ENCODE measurements around the gene CYYR1.

CYYR1 gene

DNA sequence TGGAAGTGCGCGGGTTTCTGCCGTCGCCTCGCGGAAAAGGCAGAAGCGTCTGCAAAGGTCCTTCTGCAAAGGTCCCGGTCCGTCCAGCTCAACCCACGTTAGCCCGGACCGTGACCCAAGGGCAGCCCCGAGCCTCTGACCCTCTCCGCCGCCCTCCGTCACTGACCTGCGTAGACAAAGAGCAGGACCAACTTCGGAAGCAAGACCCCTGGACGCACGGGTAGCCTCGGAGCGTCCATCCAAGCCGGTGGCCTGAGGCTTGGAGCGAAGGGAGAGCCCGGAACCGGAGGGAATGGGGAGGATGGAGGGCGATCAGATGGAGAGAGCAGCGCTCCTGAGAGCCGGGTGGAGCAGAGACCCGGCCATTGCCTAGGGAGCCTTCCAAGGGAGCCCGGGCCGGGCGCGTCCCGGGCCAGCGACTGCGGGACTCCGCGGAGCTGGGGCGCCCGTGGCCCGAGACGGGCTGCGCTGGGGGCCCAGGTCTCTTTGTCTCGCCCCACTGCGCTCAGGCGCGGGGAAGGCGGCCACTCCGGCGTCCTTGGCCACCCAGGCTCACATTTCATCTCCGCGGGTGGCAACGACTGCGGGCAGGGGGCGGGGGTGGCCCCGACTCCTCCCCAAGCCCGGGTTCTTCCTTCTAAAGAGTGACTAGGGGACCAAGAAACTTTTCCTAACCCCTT is at the start of gene CYYR1:
Gene CYYR1 (minus strand): TSS at position 585 of the 680 bp plus-strand sequence. CDS start 346 bp downstream, at position 239.
- peak; percentile 42 to 74 for DNase-seq

DNA sequence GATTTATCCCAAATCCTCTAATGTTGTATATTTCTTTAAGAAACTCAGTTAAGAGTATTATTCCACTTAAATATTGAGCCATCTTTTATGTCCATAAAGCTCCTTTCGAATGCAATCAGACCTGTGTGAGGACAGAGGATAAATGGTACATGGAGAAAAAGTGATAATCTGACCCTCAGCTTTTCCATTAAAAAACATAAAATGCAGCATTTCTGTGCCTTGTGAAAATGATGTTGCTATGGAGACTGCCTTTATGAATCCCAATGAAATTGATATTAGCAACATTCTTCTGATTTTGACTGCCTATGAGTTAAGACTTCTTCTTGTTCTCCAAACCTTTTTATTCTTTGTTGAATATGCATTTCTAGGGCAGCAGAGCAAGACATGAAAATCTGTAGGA is 44.1 kb upstream of the CYYR1 start:
- DNase-seq, result no peak

DNA sequence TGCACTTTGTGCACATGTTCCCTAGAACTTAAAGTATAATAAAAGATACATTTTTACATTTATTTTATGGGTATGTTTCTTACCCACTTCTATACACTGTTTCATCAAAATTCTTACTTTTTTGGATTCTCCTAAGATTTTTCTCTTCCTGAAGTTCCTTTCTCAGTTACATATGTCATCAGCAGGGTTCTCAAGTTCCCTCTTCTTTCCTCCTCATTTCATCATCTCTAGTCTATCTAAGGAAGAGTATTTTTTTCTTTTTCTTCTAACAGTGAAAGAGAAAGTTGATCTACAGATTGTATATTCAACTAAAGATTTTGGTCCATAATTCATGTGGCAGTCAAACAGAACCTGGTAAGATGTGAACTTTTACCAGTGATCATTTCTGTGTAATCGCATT is 41.2 kb upstream of the CYYR1 start:
- no peak for DNase-seq

DNA sequence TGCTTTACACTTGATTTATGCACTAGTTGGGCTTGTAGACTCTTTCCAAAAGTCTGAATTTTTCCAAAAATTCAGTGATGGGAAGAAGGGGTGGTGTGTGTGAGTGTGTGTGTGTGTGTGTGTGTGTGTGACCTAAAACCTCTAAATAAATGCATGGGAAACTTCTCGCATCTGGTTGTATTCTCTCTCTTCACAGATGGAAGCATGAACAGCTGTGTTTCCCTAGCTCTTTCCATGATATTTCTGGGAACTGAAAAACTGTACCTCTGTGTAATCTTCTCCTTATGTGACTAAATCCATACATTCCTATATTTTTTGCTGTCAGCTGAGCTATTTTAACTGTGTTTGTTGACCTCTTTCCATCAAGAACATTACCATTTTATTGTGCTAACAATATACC is 26.2 kb upstream of the CYYR1 start:
- no peak for DNase-seq

DNA sequence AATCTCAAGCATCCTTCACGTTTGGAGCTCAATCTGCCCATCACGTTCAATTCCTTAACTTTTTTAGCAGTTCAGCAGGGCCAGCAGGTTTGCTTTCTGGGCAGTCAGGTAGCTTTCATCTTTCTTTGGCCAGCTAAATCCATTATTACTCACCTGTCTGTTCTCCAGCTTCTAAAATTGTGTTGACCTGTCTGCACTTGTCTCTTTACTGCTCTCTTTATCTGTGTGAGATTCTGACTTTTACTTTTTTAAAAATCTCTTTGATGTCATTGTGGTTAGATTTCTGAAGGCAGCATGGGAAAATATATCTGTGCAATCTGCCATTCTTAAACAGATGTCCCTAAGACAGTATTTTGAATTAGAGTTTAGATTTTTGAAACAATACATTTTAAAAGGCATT is 24.9 kb upstream of the CYYR1 start:
- no peak for DNase-seq

DNA sequence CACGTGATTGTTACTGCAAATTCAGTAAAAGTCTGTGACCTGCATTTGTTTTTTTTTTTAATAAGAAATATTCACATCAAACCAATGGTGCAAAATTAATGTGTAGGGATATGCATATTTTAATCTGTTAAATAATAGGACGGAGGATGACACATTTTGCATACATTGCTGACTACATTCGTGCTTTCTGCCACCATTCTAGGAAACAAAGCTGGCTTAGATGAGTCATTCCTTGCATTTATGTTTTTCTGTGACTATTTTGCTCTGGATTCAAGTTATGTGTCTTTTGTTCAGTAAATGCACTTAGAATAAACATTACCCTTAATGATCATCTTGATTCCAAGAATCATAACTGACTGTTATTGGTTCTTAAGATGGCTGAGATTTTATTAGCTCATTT is 23.9 kb upstream of the CYYR1 start:
- no peak for DNase-seq

DNA sequence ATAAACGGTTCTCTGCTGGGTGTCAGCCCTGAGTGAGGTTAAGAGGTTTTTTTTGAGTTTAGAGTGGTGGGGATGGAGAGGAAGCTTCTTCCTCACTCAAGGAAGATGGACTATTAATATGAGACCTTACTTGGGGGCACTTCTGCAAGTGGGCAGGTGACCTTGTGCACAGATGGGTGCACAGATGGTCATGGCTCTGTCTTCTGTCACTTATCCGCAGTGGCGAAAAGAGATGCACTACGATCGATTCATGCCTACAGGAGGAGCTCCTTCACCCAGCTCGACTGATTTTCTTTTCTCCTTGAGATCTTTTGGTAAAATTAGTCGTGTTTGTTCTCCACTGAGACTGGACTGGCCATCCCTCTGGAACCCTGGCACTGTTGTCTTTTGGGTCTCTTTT is 22.9 kb upstream of the CYYR1 start:
- DNase-seq, result no peak

DNA sequence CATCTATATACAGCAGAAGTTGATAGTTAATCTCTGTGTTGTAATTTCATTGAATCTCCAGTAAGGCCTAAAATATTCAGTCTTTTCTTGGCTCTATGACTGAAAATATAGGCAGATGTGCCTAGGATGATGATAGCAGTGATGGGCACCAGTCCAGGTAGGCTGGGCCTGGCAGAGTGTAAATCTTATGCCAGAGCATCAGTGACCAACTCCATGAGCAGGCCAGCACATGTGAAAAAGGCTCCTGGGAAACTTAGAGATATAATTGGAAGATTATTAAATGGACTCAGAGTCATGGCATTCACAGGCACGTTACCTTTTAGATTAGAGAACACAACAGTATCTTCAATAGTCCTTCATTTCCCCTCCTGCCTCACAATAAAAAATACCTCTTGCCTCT is 20.7 kb upstream of the CYYR1 start:
- peak in 1 of 2 experiments; percentile 40 for DNase-seq

DNA sequence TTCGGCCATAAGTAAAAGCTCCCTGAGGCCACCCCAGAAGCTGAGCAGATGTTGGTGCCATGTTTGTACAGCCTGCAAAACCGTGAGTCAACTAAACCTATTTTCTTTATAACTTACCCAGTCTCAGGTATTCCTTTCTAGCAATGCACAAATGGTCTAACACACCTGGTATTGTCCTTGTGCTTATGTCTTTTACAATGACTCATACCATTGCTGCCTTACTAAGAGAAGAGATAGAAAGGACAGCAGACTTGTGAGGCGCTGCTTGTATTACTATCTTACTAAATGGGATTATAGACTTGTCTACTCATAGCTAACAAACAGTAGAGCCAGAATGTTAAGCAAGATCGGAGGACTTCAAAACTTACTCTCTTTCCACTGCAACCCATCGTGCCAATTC is 18.5 kb upstream of the CYYR1 start:
- no peak for DNase-seq

DNA sequence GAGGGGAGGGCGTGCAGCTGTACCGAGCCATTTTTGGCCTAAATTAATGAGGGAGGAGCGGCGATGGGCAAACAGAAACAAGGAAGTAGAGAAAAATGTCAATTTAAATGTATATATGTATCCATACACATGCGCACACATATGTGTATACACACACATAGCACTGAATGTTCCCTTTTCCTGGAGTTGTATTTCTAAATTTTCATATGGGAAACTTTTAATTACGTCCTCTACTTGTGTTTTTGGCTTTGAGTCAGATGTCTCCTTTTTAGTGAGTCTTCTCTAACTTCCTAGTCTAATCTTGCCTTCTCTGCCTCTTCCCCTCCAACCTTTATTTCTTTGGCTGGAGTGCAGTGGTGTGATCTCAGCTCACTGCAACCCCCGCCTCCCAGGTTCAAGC is 15.4 kb upstream of the CYYR1 start:
- no peak for DNase-seq

DNA sequence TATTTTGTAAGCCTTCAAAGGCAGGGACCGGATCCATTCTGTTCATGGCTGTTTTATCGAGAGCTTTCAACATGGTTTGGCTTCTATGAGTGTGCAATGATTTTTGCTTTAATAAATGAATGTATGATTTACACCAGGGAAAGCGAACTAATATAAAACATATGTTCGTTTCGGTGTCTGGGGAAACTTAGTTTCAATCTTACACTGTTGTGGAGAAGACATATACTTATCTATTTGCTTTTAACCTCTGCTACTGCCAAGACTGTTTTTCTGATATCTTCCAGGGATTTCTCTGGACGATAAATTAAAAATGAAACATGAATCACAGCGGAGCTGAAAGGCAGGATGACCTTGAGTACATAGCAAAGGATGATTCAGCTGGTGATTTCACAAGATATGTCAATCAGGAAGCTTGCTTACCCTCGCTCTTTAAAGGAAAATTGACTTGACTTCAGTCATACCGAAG is 14.7 kb upstream of the CYYR1 start:
- DNase-seq, result no peak

DNA sequence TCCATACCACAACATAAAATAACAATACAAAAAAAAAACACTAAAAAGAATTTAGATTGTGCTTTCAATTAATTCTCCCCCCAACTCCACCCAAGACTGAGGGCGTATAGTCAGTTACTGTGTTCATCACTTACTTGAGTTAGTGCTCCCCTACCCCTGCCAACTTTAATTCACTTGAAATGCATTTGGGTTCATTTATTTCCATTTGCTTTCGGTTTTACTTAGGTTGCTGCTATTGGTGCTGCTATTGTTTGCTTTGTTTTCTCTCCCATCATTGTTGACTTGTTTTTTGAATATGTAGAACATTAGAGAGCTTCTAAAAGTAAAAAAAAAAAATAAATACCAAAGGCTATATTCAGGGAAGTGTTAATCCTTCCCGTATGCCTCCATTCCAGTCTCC is 10.7 kb upstream of the CYYR1 start:
- no peak for DNase-seq

DNA sequence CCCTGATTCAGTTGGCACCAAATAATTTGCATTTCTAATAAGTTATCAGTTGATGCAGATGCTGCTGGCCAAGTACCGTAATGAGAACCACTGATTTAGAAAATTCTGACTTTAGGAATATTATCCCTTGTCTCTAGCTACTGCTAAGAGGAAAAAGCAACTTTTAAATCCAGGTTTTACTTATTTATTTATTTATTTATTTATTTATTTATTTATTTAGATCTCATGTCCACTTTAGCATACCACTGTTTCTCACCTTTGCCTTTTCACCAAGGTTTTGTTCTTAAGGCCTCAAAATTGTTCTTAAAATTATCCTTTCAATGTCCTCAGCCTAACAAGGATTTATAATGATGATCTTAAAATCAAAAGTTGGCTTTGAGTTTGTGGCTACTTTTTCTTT is 8.7 kb upstream of the CYYR1 start:
- no peak for DNase-seq

DNA sequence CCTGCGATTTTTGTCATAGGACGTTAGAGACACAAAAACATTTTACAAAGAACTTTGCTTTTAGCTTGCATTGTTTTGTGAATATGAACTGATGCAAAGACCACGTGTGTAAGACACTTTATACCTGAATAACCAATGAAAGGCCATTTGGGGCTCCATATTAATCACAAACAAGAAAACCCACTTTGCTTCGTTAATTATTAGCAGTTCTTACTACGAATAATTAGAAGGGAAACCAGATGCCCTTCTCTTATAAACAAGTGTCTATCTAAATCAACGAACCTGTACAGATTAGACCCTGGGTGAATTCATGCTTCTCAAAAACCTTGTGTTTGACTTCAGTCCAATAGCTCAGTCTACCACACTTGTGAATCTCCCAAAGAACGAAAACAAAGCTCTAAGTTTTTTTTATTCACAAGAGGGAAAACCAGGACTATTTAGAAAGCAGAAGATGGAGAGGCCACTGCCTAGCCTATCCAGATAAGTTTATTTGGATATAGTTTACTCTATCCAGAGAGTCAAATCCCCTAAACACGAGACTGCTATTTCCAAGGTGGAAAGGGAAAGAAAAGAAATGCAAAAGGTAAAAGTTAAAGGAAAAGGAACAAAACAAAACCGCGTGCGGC is 897 bp downstream of the CYYR1 start:
- peak in 1 of 2 experiments; percentile 29 for DNase-seq

DNA sequence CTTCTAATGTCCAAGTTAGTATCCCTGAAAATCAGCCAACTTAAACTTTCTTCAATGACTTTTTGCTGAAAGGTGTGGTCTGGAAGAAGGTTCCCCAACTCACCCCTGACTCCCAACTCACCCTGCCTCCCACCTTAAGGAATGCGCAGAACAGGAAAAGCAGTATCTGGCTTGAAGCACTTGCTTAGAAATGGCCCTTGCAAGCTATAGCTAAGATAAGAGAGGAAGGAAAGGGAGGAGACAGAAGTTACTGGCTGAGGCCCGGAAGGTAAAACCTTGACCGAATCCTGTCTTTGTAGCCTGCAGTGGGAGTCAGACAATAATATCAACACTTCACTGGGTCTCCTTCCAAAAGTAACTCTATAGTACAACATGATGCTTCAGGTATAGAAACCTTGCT is 2.9 kb downstream of the CYYR1 start:
- DNase-seq, result no peak

DNA sequence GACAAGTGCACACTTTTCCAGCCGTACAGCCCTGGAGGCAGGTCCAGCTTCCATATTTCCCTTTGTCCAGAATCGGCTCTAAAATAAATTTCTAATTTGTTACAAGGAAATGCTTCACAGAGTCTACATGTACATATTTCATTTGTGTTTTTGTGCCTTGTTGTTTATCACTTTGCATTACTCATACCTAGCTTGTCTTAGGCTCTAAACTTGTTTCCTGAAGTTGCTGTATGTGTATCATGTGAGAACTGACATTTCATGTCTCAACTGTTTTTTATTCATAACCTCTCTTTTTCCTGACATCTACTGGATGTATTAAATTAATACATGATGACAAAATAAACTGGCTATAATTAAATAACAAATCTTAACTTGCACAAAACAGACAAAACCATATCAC is 7.5 kb downstream of the CYYR1 start:
- no peak for DNase-seq

DNA sequence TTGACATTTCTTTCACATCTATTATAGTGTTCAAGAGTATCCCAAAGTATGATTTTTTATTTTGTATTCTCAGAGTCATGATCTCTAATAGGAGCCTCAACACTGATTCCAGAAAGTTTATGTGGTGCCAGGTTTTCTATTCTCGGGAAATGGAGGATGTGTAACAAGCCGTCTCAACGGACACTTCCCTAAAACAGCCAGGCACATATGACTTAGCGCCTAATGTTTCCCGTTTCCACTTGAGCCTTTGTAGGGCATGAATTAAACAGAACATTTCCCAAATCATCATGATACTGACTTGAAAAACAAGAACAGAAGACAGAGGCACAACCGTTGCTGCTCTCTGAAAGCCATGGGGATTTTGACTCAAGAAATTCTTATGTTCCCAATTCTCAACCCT is 8.0 kb downstream of the CYYR1 start:
- DNase-seq, result no peak

DNA sequence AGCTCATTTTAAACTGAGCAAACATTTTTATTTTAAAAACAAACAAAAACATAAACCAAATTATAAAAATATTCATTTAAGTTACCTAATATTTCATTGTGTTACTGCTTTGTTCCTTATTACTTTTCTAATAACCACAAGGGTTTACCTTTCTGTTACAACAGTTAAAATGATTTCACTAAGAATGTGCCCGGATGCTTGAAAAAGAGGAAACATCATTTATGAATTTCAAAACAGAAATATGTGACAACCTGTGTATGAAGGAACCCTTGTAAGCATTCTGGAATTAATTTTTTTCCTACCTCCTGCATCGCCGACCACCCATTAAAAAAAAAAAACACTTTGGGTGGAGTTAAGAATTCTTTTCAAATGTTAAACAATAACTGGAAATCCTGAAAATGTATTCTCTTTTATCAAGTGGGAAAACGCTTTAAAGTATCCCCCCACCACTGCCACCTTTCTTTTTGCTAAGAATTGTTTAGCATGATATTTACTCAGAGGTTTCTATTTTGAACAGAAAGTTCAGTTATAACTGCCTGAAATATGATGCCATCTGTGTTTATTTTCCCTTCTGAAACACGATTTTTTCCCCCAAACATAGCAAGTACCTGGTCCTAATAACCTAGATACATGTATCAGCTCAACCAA is 9.1 kb downstream of the CYYR1 start:
- DNase-seq, result no peak

DNA sequence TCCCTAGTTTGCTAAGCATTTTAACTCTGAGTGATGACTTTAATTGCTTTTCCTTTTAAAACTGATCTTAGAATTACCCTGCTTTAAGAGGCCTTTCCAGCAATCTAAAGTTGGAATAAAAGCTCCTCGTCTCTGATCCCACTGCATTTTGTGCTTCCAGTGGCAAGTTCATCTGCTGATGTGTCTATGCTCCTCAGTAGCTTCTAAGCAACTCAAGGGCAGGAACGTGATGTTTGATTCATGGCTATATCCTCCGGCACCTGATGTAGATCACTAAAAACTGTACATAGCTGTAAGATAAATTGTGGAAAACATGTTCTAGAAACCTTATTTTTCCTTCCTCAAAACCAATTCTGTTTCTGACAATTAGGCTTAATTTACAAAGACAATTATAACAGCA is 12.5 kb downstream of the CYYR1 start:
- no peak for DNase-seq

DNA sequence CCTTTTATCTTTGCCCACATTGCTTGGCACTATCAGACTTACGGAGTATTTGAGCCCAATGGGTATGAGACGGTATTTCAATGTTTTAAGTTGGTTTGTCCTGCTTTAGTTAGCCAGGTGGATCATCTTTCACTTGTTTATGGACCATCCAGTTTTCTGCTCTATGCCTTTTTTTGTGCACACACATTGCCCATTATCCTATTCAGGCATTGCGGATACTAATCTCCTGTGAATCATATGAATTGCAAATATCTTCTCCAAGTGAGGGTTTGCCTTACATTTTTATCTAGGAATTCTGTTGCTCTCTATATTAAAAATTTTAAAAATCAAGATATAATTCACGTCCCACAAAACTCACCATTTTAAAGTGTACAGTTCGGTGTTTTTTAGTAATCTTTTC is 14.0 kb downstream of the CYYR1 start:
- no peak for DNase-seq

DNA sequence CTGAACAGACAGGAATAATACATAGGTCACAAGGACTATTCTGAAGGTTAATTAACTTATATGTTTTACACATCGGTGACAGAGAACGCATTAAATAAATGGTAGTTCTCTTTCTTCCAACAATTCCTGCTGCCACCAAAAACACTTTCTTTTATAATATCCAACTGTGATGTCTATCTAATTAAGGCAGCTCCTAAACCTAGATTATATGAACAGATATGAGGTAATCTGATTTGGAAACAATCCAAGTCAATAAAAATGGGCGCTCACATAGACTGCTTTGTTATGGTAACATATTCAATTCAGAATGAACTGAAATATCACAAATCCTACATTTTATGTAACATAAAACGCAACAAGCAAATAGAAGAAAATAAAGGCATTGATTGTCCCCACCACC is 16.0 kb downstream of the CYYR1 start:
- no peak for DNase-seq

DNA sequence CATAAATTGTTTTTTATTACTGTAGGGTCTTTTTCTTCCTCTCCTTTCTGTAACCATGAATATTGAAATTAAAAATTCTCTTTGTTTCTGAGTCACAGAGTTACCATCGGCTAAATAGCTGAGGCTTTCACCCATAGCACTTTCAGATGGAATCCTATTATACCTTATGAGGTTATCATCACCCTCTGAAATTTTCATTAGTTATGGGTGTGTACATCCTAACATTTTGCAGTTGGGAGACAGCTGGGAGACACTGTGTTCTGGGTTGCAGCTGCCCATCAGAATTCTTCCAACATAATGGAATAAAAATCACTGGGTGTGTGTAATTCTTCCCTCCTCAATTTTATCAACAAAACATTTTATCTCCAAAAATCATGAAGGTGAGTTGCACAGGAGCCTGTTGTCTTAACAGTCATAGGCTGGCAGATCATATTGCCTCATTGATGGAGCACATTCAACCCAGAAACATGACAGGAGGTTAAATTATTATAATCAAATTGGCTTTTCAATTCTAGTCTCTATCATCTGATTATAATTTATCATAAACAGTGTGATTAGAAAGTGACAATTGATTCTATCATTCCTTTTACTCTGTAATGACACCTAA is 17.4 kb downstream of the CYYR1 start:
- no peak for DNase-seq

DNA sequence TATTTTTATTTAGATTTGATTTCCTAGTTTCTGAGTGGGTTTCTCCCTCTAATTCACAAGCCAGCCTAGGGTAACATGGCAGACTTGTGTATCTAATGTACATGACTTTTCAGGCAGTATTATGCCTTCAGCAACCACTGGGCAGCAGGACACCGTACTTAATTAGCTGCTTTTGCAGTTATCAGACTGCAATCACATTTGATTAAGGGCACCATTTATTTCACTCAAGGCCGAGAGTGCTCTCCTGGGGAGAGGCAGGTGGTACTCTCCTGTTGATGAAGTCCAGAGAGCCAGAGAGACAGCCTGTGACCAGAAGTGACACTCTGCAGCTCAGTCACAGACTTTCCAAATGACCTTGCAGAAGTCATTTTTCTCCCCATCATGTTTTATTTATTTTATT is 18.7 kb downstream of the CYYR1 start:
- no peak for DNase-seq

DNA sequence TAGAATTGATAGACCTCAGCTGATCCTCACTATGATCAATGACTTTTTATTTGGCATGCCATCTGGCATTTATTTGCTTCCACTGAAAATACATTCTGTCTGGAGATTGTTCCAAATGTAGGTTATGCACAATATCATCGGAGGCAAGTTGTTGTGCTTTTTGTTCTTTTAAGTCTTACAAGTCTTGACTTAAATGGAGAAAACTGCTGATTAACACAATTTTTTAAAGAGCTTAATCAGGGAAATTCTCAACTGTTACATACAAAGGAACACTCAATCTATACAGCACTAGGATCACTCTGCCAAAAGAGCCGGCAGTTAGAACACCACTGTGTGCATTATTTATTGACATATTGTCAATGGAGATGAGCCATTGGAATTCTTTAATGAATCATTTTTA is 19.2 kb downstream of the CYYR1 start:
- peak; percentile 48 to 54 for DNase-seq

Measured in NCI-H446 (cell line).